HG03103 (cell line): ENCODE measurements around the gene FRMD4A.

Source experiments
- ATAC-seq: cut with Tn5 transposase; IDR thresholded peaks from one replicate; pipeline ENCODE4 v1.9.1; 2021; ENCODE audit warnings: low read depth; ENCODE audit not compliant: unreplicated experiment

The FRMD4A gene

GRCh38 chr10:13743963-13744362, 586.8 kb downstream of the FRMD4A start:
- ATAC-seq = no peak

GRCh38 chr10:13743101-13743693, 587.5 kb downstream of the FRMD4A start:
- ATAC-seq = no peak

- no peak for ATAC-seq
These were observed 589.3 kb downstream of the FRMD4A start for GRCh38 chr10:13741438-13741837.

- ATAC-seq = no peak
These were observed 590.3 kb downstream of the FRMD4A start for GRCh38 chr10:13740461-13740860.

GRCh38 chr10:13739183-13739582, 591.5 kb downstream of the FRMD4A start:
- ATAC-seq = no peak

- ATAC-seq = no peak
These were observed 594.2 kb downstream of the FRMD4A start for GRCh38 chr10:13736506-13736905.

GRCh38 chr10:13734151-13734550, 596.6 kb downstream of the FRMD4A start:
- ATAC-seq = no peak

GRCh38 chr10:13733071-13733470, 597.7 kb downstream of the FRMD4A start:
- no peak for ATAC-seq

- no peak for ATAC-seq
These were observed 598.3 kb downstream of the FRMD4A start for GRCh38 chr10:13732465-13732881.

GRCh38 chr10:13731799-13732198, 598.9 kb downstream of the FRMD4A start:
- ATAC-seq = no peak

- no peak for ATAC-seq
These were observed 599.8 kb downstream of the FRMD4A start for GRCh38 chr10:13730956-13731355.

GRCh38 chr10:13730306-13730652, 600.4 kb downstream of the FRMD4A start:
- no peak for ATAC-seq

- ATAC-seq = no peak
These were observed 601.0 kb downstream of the FRMD4A start for GRCh38 chr10:13729586-13730305.

- ATAC-seq = no peak
These were observed 601.7 kb downstream of the FRMD4A start for GRCh38 chr10:13728898-13729535.

GRCh38 chr10:13725594-13725993, 605.1 kb downstream of the FRMD4A start:
- no peak for ATAC-seq

GRCh38 chr10:13724484-13724883, 606.2 kb downstream of the FRMD4A start:
- ATAC-seq = no peak

- no peak for ATAC-seq
These were observed 607.7 kb downstream of the FRMD4A start for GRCh38 chr10:13722747-13723653.

- no peak for ATAC-seq
These were observed 609.2 kb downstream of the FRMD4A start for GRCh38 chr10:13721486-13721885.

GRCh38 chr10:13720699-13721098, 610.0 kb downstream of the FRMD4A start:
- ATAC-seq = no peak

GRCh38 chr10:13719425-13719824, 611.3 kb downstream of the FRMD4A start:
- ATAC-seq = no peak

GRCh38 chr10:13718820-13719219, 611.9 kb downstream of the FRMD4A start:
- no peak for ATAC-seq
